Heart right ventricle (tissue), 16 donors: Measurements from ENCODE around the gene LAG3. TPM values are rescaled to one million over a fixed set of nuclear protein-coding genes. Genes with fewer than 3 reads are reported as not detected.

ENCODE experiments used
- ATAC-seq, 8 donors: fragments of 200-7000 bp; cut with Tn5 transposase; one replicate each; pipeline ENCODE4 v1.9.1; 2020; ENCODE audit warnings: mild to moderate bottlenecking in 8 of 8, moderate library complexity in 8 of 8, moderate number of reproducible peaks in 1 of 8
- DNase-seq, 2 donors: peaks; one replicate each; pipeline ENCODE4 v3.0.0-alpha.2; 2020
- H3K27ac ChIP-seq, 10 donors: fragments of 200-600 bp; sonication (generic) in 2 of 10; one replicate each; pipeline versions ENCODE4 v1.5.0 to v1.8.0; 2020 to 2022; ENCODE audit warnings: mild to moderate bottlenecking in 3 of 10
- H3K27me3 ChIP-seq, 7 donors: fragments of 200-600 bp; one replicate each; pipeline ENCODE4 v1.8.0; 2021 to 2022; ENCODE audit warnings: mild to moderate bottlenecking in 2 of 7
- H3K36me3 ChIP-seq, 9 donors: fragments of 200-600 bp; sonication (generic) in 1 of 9; one replicate each; pipeline versions ENCODE4 v1.5.0 to v1.8.0; 2020 to 2022; ENCODE audit warnings: mild to moderate bottlenecking in 2 of 9
- H3K4me1 ChIP-seq, 9 donors: fragments of 200-600 bp; sonication (generic) in 1 of 9; one replicate each; pipeline versions ENCODE4 v1.5.0 to v1.8.0; 2020 to 2022; ENCODE audit warnings: mild to moderate bottlenecking in 4 of 9
- H3K4me3 ChIP-seq, 10 donors: fragments of 200-600 bp; sonication (generic) in 2 of 10; one replicate each; pipeline versions ENCODE4 v1.5.0 to v1.8.0; 2020 to 2022; ENCODE audit warnings: mild to moderate bottlenecking in 7 of 10, moderate library complexity in 2 of 10
- H3K9me3 ChIP-seq, 11 donors: fragments of 200-600 bp in 10 of 11; sonication (generic) in 2 of 11; one replicate each; pipeline versions ENCODE4 v1.5.0 to v1.8.0; 2013 to 2022; ENCODE audit warnings: mild to moderate bottlenecking in 2 of 11, control low read depth in 1 of 11, moderate library complexity in 1 of 11
- CTCF ChIP-seq, 9 donors: fragments of 200-600 bp; sonication (generic) in 2 of 9; IDR thresholded peaks; one replicate each; pipeline versions ENCODE4 v1.5.0 to v1.8.0; 2021 to 2022; ENCODE audit warnings: antibody characterized with exemption in 9 of 9, mild to moderate bottlenecking in 5 of 9, moderate library complexity in 1 of 9
- WGBS, 2 donors: extraction: QIAGEN DNeasy Blood & Tissue Kit; methylation state at CpG; one replicate each; pipeline ENCODE4 v1.1.7; 2013; ENCODE audit warnings: inconsistent platforms in 1 of 2; 5-methylcytosine and 5-hydroxymethylcytosine counted together
- intact Hi-C, 10 donors: fragments of 100-400 bp; cut with DNase I; formaldehyde crosslinking; loops; one replicate each; pipeline versions ENCODE4 v1.11.1 to v1.14.2; 2022
- polyA plus RNA-seq, 2 donors: library from polyadenylated mRNA; stranded (reverse); fragments of 200-250 nt; gene quantifications; one replicate each; pipeline ENCODE4 v1.2.3, GENCODE V29; 2013
- total RNA-seq, 10 donors: library from RNA; stranded (reverse); fragmentation: NEBNext Ultra II Directional in 3 of 10; extraction: Animal tissue kit (Norgen Biotek cat#: 25700) in 3 of 10; gene quantifications; one replicate each; pipeline versions ENCODE4 v1.2.1 to v1.2.4, GENCODE V29; 2021 to 2023
- donor health status: Arrhythmogenic right ventricular cardiomyopathy.
- donor health status: ischemic (EF 13 %, LVEDD 7.1; RV severe dilation, severe dysfunction).
- donor health status: healthy with polysubstance abuse.
- donor health status: DM: no; HTN: yes; CAD: no.
- donor health status: DM: no; HTN: no; CAD: no.
- donor health status: ischemic (EF 25% LVEDD 6.9; RV normal size, moderate dysfunction).
- donor health status: ischemic (EF 25% LVEDD 5.7; RV mildly dilated, moderate dysfunction).
- donor health status: healthy.
- donor health status: DM: yes; HTN: yes; CAD: no.
- donor health status: Ischemic cardiomyopathy.
- donor health status: ischemic (EF 35%, LVEDD 5.7; RV mildly dilated, moderate dysfunction).
- donor health status: nonischemic (EF 11% LVEDD 7.7; RV severe dilation, severe dysfunction).
- donor health status: DM: yes; HTN: yes; CAD: no.
- donor health status: PGD.
- donor health status: ischemic (EF 29% LVEDD 5.4; RV normal size, mild dysfunction).
- donor health status: nonischemic (EF 23%, LVEDD 6.1; RV moderate dilation, normal function).

LAG3 gene
- total and polyA plus RNA-seq, 12 donors, result 0.13 to 2.1 (median 0.26) TPM; not detected in 2

DNA sequence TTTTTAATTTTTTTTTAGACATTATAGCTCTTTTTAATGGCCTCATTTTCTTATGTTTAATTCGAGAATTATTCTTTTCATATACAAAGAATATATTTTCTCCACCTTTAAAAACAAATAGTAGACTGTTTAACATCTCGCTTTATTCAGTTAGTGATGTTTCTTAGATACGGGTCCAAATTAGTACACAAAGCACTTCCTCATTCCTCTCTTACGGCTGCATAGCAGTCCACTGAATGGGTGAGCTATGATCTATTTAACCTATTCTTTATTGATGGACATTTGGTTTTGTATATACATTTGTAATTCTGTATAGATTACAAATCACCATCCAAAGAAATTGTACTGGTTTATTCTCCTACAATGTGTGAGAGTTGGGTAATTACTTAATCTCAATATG, 41.0 kb downstream of the LAG3 start:
- no peak overlapping the region for H3K4me3 ChIP-seq
- ATAC-seq (no peak), DNase-seq (no peak)
- intact Hi-C loops, result no loop called here
- WGBS, 2 donors, result 69 to 77% methylated on average over 4 of the region's 4 CpGs
- no peaks in the 10 kb centered on the region for H3K9me3 ChIP-seq
- no peak overlapping the region for H3K27ac ChIP-seq
- peaks cover 0 to 23% (median 0%) of the 10 kb centered on the region in 9 donors for H3K36me3 ChIP-seq
- peaks cover 0 to 7% (median 0%) of the 10 kb centered on the region in 9 donors for H3K4me1 ChIP-seq
- no peak for TF ChIP-seq CTCF (IDR thresholded peaks at IDR 0.05)
- H3K27me3 ChIP-seq, result peaks cover 0 to 13% (median 0%) of the 10 kb centered on the region in 7 donors

- intact Hi-C loops, result no loop called here
- DNase-seq (no peak), ATAC-seq (no peak)
- H3K4me3 ChIP-seq, result no peak overlapping the region
- 64 to 75% methylated on average over 3 of the region's 3 CpGs for WGBS, 2 donors
- no peak overlapping the region for H3K27ac ChIP-seq
- peaks cover 0 to 13% (median 0%) of the 10 kb centered on the region in 7 donors for H3K27me3 ChIP-seq
- no peaks in the 10 kb centered on the region for H3K9me3 ChIP-seq
- H3K36me3 ChIP-seq, result peaks cover 0 to 26% (median 0%) of the 10 kb centered on the region in 9 donors
- TF ChIP-seq CTCF (IDR thresholded peaks at IDR 0.05), result no peak
- H3K4me1 ChIP-seq, result peaks cover 0 to 23% (median 5%) of the 10 kb centered on the region in 9 donors
These were observed 44.3 kb downstream of the LAG3 start for GRCh38 chr12:6816598-6816997.

- Histone ChIP-seq H3K27me3 (peaks cover 0 to 13% (median 2%) of the 10 kb centered on the region in 7 donors), H3K36me3 (peaks cover 0 to 26% (median 0%) of the 10 kb centered on the region in 9 donors), H3K4me1 (peaks cover 3 to 28% (median 10%) of the 10 kb centered on the region in 9 donors), H3K9me3 (no peaks in the 10 kb centered on the region), H3K4me3 (no peak overlapping the region), H3K27ac (no peak overlapping the region)
- DNase-seq (no peak), ATAC-seq (no peak)
- WGBS, 2 donors, result 93 to 96% methylated on average over 8 of the region's 8 CpGs
- TF ChIP-seq CTCF (IDR thresholded peaks at IDR 0.05), result no peak
- intact Hi-C loops, result no loop called here
These were observed 44.8 kb downstream of the LAG3 start for GRCh38 chr12:6817098-6817497.

GRCh38 chr12:6817662-6818157, 45.4 kb downstream of the LAG3 start:
- Histone ChIP-seq H3K36me3 (peaks cover 0 to 26% (median 0%) of the 10 kb centered on the region in 9 donors), H3K4me1 (peaks cover 3 to 32% (median 16%) of the 10 kb centered on the region in 9 donors), H3K4me3 (no peak overlapping the region), H3K27me3 (peaks cover 0 to 13% (median 4%) of the 10 kb centered on the region in 7 donors), H3K27ac (no peak overlapping the region), H3K9me3 (no peaks in the 10 kb centered on the region)
- 86 to 94% methylated on average over 20 of the region's 20 CpGs for WGBS, 2 donors
- no peak for DNase-seq
- intact Hi-C loops, result no loop called here
- no peak for TF ChIP-seq CTCF (IDR thresholded peaks at IDR 0.05)
- ATAC-seq, result no peak
